Kidney (tissue), 14 donors: ENCODE data around the gene AMMECR1L. TPM values are rescaled to one million over a fixed set of nuclear protein-coding genes. Genes with fewer than 3 reads are reported as not detected.
"Not testable (repeated sequence)": the region's sequence is repeated elsewhere in the genome, so short reads cannot be mapped to it uniquely, and the experiment has no call there.

Experiments used
- DNase-seq, 5 donors: peaks; one replicate each; pipeline ENCODE4 v3.0.0-alpha.2; 2013 to 2020
- FAIRE-seq: peaks from 2 replicates; lab custom pipeline; 2012; peaks lifted over from hg19 to GRCh38; lab: Jason Lieb, UNC
- H3K27ac ChIP-seq, 2 donors: one replicate each; pipeline ENCODE4 v1.7.0; 2013; ENCODE audit warnings: low read depth in 2 of 2, low read length in 2 of 2, inconsistent platforms in 1 of 2
- H3K27me3 ChIP-seq: one replicate; pipeline ENCODE4 v1.7.1; 2013; ENCODE audit warnings: low read length, inconsistent platforms; ENCODE audit not compliant: control insufficient read depth, insufficient read depth
- H3K36me3 ChIP-seq, 3 donors: one replicate each; pipeline versions ENCODE4 v1.7.0 to v1.7.1; 2013; ENCODE audit warnings: low read length in 3 of 3, control low read depth in 1 of 3, inconsistent platforms in 1 of 3; ENCODE audit not compliant: insufficient read depth in 3 of 3, control insufficient read depth in 2 of 3
- H3K4me1 ChIP-seq, 3 donors: one replicate each; pipeline versions ENCODE4 v1.7.0 to v1.7.1; 2013; ENCODE audit warnings: low read length in 3 of 3, inconsistent platforms in 1 of 3, low read depth in 1 of 3; ENCODE audit not compliant: control insufficient read depth in 2 of 3, insufficient read depth in 2 of 3
- H3K4me3 ChIP-seq, 3 donors: one replicate each; pipeline versions ENCODE4 v1.7.0 to v1.8.1; 2013; ENCODE audit warnings: low read length in 3 of 3, control low read depth in 1 of 3, inconsistent platforms in 1 of 3
- H3K9ac ChIP-seq, 3 donors: one replicate each; pipeline versions ENCODE4 v1.7.0 to v1.7.1; 2013; ENCODE audit warnings: low read length in 3 of 3, control low read depth in 1 of 3, inconsistent platforms in 1 of 3
- H3K9me3 ChIP-seq, 3 donors: one replicate each; pipeline versions ENCODE4 v1.7.0 to v1.7.1; 2013; ENCODE audit warnings: low read length in 3 of 3, control low read depth in 1 of 3, inconsistent platforms in 1 of 3; ENCODE audit not compliant: control insufficient read depth in 2 of 3, insufficient read depth in 1 of 3
- CTCF ChIP-seq: IDR thresholded peaks from 3 replicates; pipeline ENCODE4 v1.5.1; 2012; ENCODE audit warnings: mild to moderate bottlenecking, moderate library complexity, borderline replicate concordance; ENCODE audit not compliant: insufficient read depth; ENCODE audit errors: extremely low read depth
- intact Hi-C: fragments of 100-400 bp; cut with DNase I; formaldehyde crosslinking; loops from one replicate; pipeline ENCODE4 v1.11.1; 2022
- polyA plus RNA-seq: library from polyadenylated mRNA; stranded (reverse); fragments of 350-450 nt; fragmentation: Illumina TruSeq; extraction: RNeasy Lipid Tissue Mini Kit (QIAGEN cat#74804); gene quantifications from one replicate; pipeline ENCODE4 v1.2.3, GENCODE V29; 2014; ENCODE audit warnings: low read depth, low replicate concordance; ENCODE audit not compliant: insufficient read depth
- total RNA-seq: library from RNA; stranded (reverse); fragmentation: NEBNext Ultra II Directional; extraction: Animal tissue kit (Norgen Biotek cat#: 25700); gene quantifications from one replicate; pipeline ENCODE4 v1.2.1, GENCODE V29; 2021
- donor health status: control.
- donor health status: control.
- donor health status: control.
- donor health status: control.
- donor health status: control.
- donor health status: DM: yes; HTN: yes; CAD: no.
- donor health status: Normal renal cell carcinoma (clear cell type).

Gene AMMECR1L
- total and polyA plus RNA-seq, 2 donors from 2014 or later: 6.3 to 16.4 TPM

- Histone ChIP-seq H3K9ac (no peak overlapping the region), H3K36me3 (no peaks in the 10 kb centered on the region), H3K27ac (no peak overlapping the region), H3K4me3 (no peak overlapping the region), H3K27me3 (no peaks in the 10 kb centered on the region), H3K9me3 (peaks cover 0 to 23% (median 5%) of the 10 kb centered on the region in 3 donors), H3K4me1 (no peaks in the 10 kb centered on the region)
- no peak for FAIRE-seq
- intact Hi-C loops: no loop called here
- DNase-seq: no peak
- TF ChIP-seq CTCF: no peak
These were observed 66.8 kb downstream of the AMMECR1L start for GRCh38 chr2:127818794-127819425.

- FAIRE-seq (no peak), DNase-seq (no peak)
These were observed 67.5 kb downstream of the AMMECR1L start for GRCh38 chr2:127818241-127818640.

GRCh38 chr2:127814677-127815076 lies 71.1 kb downstream of the AMMECR1L start:
- Histone ChIP-seq H3K27me3 (no peaks in the 10 kb centered on the region), H3K9me3 (peaks cover 0 to 6% (median 0%) of the 10 kb centered on the region in 3 donors)

More at GRCh38 chr2:127818241-127818640, 67.5 kb downstream of the AMMECR1L start:
- Histone ChIP-seq H3K9me3 (peaks cover 0 to 23% (median 5%) of the 10 kb centered on the region in 3 donors), H3K27ac (no peak overlapping the region), H3K4me3 (no peak overlapping the region), H3K9ac (no peak overlapping the region), H3K27me3 (no peaks in the 10 kb centered on the region), H3K36me3 (no peaks in the 10 kb centered on the region), H3K4me1 (no peaks in the 10 kb centered on the region)
- TF ChIP-seq CTCF: no peak
- intact Hi-C loops: no loop called here

GRCh38 chr2:127812441-127812840 lies 73.3 kb downstream of the AMMECR1L start:
- H3K9me3 ChIP-seq, H3K9ac ChIP-seq, intact Hi-C loops, H3K4me1 ChIP-seq, H3K27me3 ChIP-seq, H3K27ac ChIP-seq, DNase-seq, H3K4me3 ChIP-seq, FAIRE-seq, H3K36me3 ChIP-seq: not testable (repeated sequence)

More at GRCh38 chr2:127814677-127815076, 71.1 kb downstream of the AMMECR1L start:
- Histone ChIP-seq H3K4me1 (peaks cover 0 to 2% (median 0%) of the 10 kb centered on the region in 3 donors), H3K9ac (no peak overlapping the region), H3K4me3 (no peak overlapping the region), H3K27ac (no peak overlapping the region), H3K36me3 (no peaks in the 10 kb centered on the region)
- DNase-seq (no peak), FAIRE-seq (no peak)
- intact Hi-C loops: no loop called here
- no peak for TF ChIP-seq CTCF

Other genes with a start within 250 kb of the AMMECR1L start
- 0.50 TPM for gene GPR17, start 239.8 kb downstream of the AMMECR1L start, total RNA-seq
- 0.39 TPM for gene GPR17, start 239.8 kb downstream of the AMMECR1L start, polyA plus RNA-seq
- 101 TPM for gene LIMS2, start 210.4 kb downstream of the AMMECR1L start, total RNA-seq
- 107 TPM for gene LIMS2, start 210.4 kb downstream of the AMMECR1L start, polyA plus RNA-seq
- 9.3 TPM for gene SFT2D3, start 184.5 kb downstream of the AMMECR1L start, total RNA-seq
- gene SFT2D3, start 184.5 kb downstream of the AMMECR1L start, polyA plus RNA-seq: 5.1 TPM
- 60.2 TPM for gene WDR33, start 74.8 kb downstream of the AMMECR1L start, total RNA-seq
- gene WDR33, start 74.8 kb downstream of the AMMECR1L start, polyA plus RNA-seq: 19.8 TPM
- gene POLR2D, start 27.8 kb downstream of the AMMECR1L start, total RNA-seq: 21.5 TPM
- gene POLR2D, start 27.8 kb downstream of the AMMECR1L start, polyA plus RNA-seq: 7.9 TPM
- 17.5 TPM for gene SAP130, start 142.1 kb upstream of the AMMECR1L start, total RNA-seq
- 6.2 TPM for gene SAP130, start 142.1 kb upstream of the AMMECR1L start, polyA plus RNA-seq
- 52.3 TPM for gene UGGT1, start 205.2 kb upstream of the AMMECR1L start, total RNA-seq
- 7.0 TPM for gene UGGT1, start 205.2 kb upstream of the AMMECR1L start, polyA plus RNA-seq